Stimulated activated CD4-positive, alpha-beta T cell treated with anti-CD3 and anti-CD28 coated beads, Interleukin-2, amount 100 ng/mL, for 48 hours (primary cell): Measurements from ENCODE around the gene ZNF558.
A peak's percentile ranks its signal among the peaks of the same experiment; 100 is the strongest.

Experiments used
- DNase-seq, 2 donors: peaks; one replicate each; pipeline ENCODE4 v3.0.0-alpha.2; 2020

The ZNF558 gene

GRCh38 chr19:8832132-8833021, at the start of gene ZNF558, which contains the start of gene MBD3L1:
Gene ZNF558 (minus strand): TSS chr19:8832304. CDS start chr19:8822659, 9,645 bp downstream.
Gene MBD3L1 (plus strand): TSS chr19:8832377. CDS start chr19:8842679, 10,302 bp downstream.
- DNase-seq, result peak; percentile 96 to 97

GRCh38 chr19:8881512-8881911, 49.4 kb upstream of the ZNF558 start:
- DNase-seq, result no peak

DNA sequence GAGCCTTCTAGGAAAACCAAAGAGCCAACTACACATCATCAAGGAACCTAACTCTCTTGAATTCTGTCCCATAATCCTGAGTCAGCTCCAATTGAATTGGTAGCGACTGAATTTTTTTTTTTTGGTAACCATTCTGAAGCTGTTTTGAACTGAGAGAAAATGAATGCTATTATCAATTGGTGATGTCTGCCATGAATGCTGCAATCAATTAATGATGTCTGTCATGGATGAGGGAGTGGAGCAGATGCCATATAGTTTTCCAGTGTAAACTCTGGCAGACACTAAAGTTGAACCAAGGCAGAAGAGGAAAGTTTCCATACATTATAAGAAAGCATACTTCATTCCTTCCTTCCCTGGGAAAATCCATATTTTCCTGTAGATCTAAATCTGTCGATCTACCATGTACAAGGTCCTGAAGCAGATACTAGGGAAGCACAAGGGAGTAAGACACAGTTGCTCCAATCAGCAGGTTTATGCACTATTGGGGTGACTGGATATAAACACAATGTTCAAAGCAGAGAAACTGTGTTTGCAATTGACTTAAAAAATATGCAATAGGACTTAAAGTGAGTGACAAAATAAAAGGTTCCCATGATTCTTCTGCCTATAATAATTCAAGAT, 48.9 kb upstream of the ZNF558 start:
- DNase-seq, result no peak

DNA sequence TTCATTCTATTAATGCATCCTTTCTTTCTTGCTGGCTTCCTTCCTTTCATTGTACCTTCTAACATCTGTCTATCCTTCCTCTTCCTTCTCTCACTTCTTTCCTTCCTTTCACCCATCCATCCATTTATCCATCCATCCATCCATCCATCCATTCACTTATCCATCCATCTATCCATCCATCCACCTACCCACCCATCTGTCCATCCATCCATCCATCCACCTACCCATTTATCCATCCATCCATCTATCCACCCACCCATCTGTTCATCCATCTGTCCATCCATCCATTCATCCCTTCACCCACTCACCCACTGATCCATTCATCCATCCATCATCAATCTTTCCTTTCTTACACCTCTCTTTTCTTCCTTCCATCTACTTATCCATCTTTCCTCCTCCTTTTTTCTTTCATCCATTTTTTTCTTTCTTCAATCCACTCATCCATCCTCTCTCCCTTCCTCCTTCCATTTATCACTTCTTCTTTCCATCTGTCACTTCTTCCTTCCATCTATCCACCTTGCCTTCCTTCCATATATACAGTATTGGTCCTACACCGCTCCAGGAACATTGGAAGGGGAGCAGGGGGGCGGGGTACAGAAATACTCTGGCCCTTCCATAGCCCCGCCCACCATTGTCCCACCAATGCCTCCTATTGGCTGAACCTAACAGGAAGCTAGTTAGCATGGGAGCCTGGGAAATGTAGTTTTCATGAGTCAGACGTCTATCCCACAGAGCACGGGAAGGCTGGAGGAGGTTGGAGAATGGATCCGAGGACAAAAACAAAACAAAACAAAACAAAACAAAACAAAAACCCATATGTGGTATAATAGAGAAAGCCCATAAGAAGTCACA, 46.0 kb upstream of the ZNF558 start:
- DNase-seq, result no peak

- DNase-seq, result no peak
Measured at GRCh38 chr19:8866344-8866743, 34.2 kb upstream of the ZNF558 start.

DNA sequence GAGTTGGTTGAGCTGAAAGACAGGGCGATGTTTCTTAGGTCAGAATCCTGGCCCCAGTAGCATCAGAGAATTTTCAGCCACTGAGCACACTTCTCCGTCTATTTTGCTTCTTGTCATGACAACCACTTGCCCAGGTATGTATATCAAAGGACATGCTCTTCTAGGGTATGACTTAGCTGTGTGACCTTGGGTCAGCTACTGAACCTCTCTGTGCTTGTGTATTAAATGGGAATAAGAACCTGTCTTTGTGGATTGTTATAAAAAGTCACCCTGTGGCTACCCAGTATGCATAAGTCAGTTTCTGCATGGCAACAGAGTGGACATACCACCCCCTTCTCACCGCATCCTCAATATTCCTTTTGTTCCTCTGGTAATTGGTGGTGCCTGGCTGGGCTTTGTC, 26.2 kb upstream of the ZNF558 start:
- no peak for DNase-seq

DNA sequence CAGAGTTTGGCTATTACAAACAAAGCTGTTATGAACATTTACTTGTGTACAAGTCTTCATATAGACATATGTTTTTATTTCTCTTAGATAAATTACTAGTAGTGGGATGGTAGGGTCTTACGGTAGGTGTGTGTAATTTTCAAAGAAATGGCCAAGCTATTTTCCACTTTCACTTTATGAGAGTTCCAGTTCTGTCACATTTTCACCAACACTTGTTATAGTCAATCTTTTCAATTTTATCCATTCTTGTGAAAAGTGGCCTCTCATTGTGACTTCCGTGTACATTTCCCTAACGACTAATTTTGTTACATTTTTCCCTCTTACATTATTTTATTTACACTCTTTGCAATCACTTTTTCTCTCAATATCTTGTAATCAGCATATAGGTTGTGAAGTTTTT, 18.4 kb upstream of the ZNF558 start:
- DNase-seq, result no peak

GRCh38 chr19:8849232-8849631, 17.1 kb upstream of the ZNF558 start:
- DNase-seq, result no peak

DNA sequence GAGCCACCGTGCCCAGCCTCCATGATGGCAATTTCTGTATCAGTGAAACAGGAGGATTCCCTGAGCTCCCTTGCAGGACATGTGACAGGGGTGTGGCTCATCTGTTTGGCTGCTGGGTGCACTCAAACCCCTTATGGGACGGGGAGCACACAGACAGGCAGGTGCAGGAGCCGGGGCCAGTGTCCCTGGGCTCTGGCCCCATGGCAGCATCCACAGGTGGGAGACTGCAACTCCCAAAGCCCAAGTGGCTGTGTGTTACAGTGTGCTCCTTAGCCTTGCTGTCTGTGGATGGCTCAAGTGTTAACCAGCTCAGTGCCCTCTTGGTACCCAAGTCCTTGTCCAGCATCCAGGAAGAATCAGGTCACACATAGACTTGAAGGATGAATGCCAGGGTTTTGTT, 14.7 kb upstream of the ZNF558 start:
- DNase-seq, result no peak

- DNase-seq, result no peak
Measured at GRCh38 chr19:8840708-8841107, 8.6 kb upstream of the ZNF558 start.

DNA sequence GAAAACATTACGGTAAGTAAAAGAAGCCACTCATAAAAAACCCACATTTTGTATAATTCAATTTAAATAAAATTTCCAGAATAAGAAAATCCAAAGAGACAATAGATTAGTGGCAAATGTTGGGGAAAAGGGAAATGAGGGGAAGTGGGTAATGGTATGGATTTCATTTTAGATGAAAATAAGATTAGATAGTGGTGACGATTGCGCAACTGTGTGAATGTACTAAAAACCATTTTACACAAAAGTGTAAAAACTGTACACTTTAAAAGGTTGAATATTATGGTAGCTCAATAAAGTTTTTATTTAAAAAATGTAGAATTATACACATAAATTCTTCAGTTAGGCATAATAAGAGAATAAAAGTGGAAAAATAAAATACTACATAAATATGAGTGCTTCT, 3.8 kb upstream of the ZNF558 start:
- no peak for DNase-seq

DNA sequence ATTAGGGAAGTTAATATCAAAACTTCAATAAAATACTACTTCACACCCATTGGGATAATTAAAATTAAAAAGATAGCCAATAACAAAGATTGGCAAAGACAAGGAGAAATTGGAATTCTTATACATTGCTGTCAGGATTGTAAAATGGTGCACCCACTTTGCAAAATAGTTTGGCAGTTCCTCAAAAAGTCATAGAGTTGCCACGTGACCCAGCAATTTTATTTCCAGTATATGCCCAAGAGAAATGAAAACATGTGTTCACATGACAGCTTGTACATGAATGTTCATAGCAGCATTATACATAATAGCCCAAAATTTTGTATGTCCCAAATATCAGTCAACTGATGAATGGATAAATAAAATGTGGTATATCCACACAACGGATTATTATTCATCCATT, 3.3 kb upstream of the ZNF558 start:
- no peak for DNase-seq

DNA sequence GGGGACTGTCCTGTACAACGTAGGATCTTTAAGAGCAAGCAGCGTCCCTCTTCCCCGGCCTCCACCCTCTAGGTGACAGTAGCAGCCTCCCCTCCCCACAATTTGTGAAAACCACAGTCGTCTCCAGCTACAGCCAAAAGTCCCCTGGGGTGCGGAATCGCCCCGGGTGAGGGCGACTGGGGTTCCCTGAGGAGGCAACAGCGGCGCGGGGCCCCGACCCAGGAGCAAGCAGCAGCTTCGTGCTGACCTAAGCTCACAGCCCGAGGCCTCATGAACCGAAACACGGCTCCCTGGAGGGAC, 322 bp downstream of the ZNF558 start:
- DNase-seq, result no peak

DNA sequence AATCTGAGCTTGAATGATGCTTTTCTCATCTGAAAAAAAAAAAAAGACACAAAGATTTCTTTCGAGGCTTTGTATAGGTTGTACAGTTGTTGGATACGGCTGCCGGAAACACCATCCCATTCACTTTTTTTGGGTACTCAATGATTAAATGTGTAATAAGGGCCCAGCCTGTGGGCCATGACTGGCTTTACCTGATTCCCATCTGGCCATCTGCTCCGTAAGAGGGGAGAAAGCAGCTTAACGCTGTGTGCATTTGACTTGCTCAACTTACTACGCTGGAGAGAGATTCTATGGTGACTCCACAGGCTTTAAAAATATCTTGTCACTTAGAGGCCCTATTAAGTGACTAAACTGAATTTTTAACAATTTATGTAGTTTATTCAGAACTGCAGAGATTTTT, 731 bp downstream of the ZNF558 start:
- no peak for DNase-seq

GRCh38 chr19:8827277-8827676, 4.8 kb downstream of the ZNF558 start:
- no peak for DNase-seq

DNA sequence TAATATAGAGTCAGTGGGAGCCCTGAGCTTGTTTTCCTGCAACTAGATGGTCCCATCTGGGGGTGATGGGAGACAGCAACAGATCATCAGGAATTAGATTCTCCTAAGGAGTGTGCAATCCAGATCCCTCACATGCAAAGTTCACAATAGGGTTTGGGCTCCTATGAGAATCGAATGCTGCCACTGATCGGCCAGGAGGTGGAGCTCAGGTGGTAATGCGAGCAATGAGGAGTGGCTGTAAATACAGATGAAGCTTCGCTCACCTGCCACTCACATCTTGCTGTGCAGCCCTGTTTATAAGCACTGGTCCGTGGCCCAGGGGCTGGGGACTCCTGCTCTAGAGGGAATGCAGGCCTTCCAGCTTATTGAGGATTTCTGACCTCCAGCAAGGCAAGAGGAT, 5.7 kb downstream of the ZNF558 start:
- no peak for DNase-seq

- DNase-seq, result no peak
Measured at GRCh38 chr19:8821748-8822241, 10.3 kb downstream of the ZNF558 start.

DNA sequence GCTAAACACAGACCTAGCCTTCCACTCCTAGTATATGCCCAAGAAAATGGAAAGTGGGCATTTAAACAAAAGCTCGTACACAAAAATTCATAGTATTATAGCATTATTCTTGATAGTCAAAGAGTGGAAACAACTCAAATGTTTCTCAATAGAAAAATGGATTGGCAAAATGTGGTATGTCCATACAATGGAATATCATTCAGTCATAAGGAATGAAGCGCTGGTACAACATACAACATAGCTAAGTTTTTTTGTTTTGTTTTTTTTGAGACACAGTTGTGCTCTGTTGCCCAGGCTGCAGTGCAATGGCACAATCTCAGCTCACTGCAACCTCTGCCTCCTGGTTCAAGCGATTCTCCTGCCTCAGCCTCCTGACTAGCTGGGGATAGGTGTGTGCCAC, 11.9 kb downstream of the ZNF558 start:
- no peak for DNase-seq

DNA sequence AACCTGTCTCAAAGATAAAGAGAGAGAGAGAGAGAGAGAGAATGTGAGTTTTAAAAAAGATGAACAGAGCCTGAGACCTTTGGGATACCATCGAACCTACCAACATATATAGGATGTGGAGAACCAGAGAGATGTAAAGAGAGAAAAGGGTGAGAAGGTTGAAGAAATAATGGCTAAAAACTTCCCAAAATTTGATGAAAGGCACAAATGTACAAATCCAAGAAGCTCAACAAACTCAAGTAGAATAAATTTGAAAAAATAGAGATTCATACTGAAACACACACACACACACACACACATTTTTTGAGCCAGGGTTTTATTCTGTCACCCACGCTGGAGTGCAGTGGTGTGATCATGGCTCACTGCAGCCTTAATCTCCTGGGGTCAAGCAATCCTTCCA, 16.3 kb downstream of the ZNF558 start:
- no peak for DNase-seq

GRCh38 chr19:8814176-8814575, 17.9 kb downstream of the ZNF558 start:
- no peak for DNase-seq

DNA sequence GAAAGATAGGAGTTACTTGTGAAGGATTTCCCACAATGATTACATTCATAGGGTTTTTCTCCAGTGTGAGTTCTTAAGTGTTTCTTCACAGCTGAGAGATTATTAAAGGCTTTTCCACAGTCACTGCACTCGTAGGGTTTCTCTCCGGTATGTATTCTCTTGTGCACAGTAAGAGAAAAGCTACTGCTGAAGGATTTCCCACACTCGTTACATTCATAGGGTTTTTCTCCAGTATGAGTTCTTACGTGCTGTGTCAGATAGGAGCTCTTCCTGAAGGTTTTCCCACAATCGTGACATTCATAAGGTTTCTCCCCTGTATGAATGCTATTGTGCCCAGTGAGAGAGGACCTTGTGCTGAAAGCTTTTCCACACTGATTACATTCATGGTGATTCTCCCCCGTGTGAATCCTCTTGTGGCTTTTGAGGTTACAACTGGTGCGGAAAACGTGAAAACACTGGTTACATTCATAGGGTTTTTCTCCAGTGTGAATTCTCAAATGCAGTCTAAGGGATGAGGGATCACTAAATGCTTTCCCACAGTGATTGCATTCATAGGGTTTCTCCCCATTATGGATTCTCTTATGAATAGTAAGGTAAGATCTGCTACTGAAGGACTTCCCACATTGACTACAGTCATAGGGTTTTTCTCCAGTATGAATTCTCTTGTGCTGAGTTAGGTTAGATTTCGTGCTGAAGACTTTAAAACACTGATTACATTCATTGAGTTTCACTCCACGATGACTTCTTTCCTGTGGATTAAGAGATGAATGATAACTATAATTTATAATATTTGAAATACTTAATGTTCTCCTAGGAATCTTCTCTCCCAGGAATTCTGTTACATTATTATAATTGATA, 20.6 kb downstream of the ZNF558 start:
- no peak for DNase-seq

- no peak for DNase-seq
Measured at GRCh38 chr19:8806661-8807060, 25.4 kb downstream of the ZNF558 start.

DNA sequence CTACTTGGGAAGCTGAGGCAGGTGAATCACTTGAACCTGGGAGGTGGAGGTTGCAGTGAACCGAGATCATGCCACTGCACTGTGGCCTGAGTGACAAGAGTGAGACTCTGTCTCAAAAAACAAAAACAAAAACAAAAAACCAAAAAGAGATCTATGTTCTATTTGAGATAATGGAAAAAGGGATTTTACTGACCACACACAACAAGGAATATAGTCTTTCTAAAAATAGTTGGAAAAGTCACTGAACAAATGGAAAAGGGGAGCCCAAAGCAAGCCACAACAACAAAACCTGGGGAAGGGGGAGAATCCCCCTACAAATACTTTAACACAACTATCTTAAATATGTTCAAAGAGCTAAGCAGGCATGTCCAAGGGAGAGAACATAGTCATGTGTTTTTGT, 37.3 kb downstream of the ZNF558 start:
- no peak for DNase-seq
